Naive thymus-derived CD8-positive, alpha-beta T cell (primary cell): ENCODE results near the gene UBL4B. TPM values are rescaled to one million over a fixed set of nuclear protein-coding genes. Genes with fewer than 3 reads are reported as not detected.

Experiments used
- polyA plus RNA-seq, 3 donors: library from polyadenylated mRNA; unstranded; fragments of 300-500 nt; fragmentation: Illumina TruSeq; gene quantifications; one replicate each; pipeline ENCODE4 v1.2.3, GENCODE V29; 2021
- total RNA-seq, 8 experiments: library from RNA in 2 of 8; stranded (reverse) in 2 of 8; gene quantifications; one replicate each; pipeline ENCODE4 v1.2.3 and lab custom pipeline; 2021 to 2026

The UBL4B gene
- total and polyA plus RNA-seq, 5 experiments from 2014 or later = not detected

Other genes with a start within 250 kb of the UBL4B start
- gene CSF1, start 201.6 kb upstream of the UBL4B start, total RNA-seq = under 1 TPM; 0.27 to 0.44 TPM
- 1 to 10 TPM in 2 of 3 donors, under 1 TPM in 1; 0.68 to 1.6 (median 1.1) TPM for gene CSF1, start 201.6 kb upstream of the UBL4B start, polyA plus RNA-seq
- gene AHCYL1, start 127.7 kb upstream of the UBL4B start, total RNA-seq = 10 to 100 TPM; 37.8 to 38.1 TPM
- gene AHCYL1, start 127.7 kb upstream of the UBL4B start, polyA plus RNA-seq = 10 to 100 TPM; 36.8 to 38.6 (median 38.1) TPM
- 10 to 100 TPM; 75.7 to 86.5 TPM for gene STRIP1, start 77.8 kb upstream of the UBL4B start, total RNA-seq
- 10 to 100 TPM; 17.8 to 26.8 (median 18.7) TPM for gene STRIP1, start 77.8 kb upstream of the UBL4B start, polyA plus RNA-seq
- gene ALX3, start 41.8 kb upstream of the UBL4B start, total RNA-seq = not detected
- gene ALX3, start 41.8 kb upstream of the UBL4B start, polyA plus RNA-seq = not detected
- not detected for gene SLC6A17, start 38.1 kb downstream of the UBL4B start, total RNA-seq
- gene SLC6A17, start 38.1 kb downstream of the UBL4B start, polyA plus RNA-seq = not detected
- 10 to 100 TPM; 11.9 to 12.7 TPM for gene KCNC4, start 97.9 kb downstream of the UBL4B start, total RNA-seq
- 1 to 10 TPM in 2 of 3 donors, under 1 TPM in 1; 0.90 to 3.1 (median 1.9) TPM for gene KCNC4, start 97.9 kb downstream of the UBL4B start, polyA plus RNA-seq
- 10 to 100 TPM; 43.1 to 44.0 TPM for gene RBM15, start 226.9 kb downstream of the UBL4B start, total RNA-seq
- 10 to 100 TPM in 1 of 3 donors, 1 to 10 TPM in 2; 6.6 to 11.0 (median 8.2) TPM for gene RBM15, start 226.9 kb downstream of the UBL4B start, polyA plus RNA-seq